Measurements from ENCODE around the gene PUS7. TPM values are rescaled to one million over a fixed set of nuclear protein-coding genes. Genes with fewer than 3 reads are reported as not detected.
A peak's percentile ranks its signal among the peaks of the same experiment; 100 is the strongest.
"Not testable (repeated sequence)": the region's sequence is repeated elsewhere in the genome, so short reads cannot be mapped to it uniquely, and the experiment has no call there.

The PUS7 gene
- 10 to 100 TPM; 15.0 to 24.1 (median 19.6) TPM for polyA plus RNA-seq (ENCODE audit: insufficient read length in 4 of 4)

GRCh38 chr7:105521717-105522463 lies at the start of gene PUS7:
Gene PUS7 (minus strand): TSS chr7:105522271. CDS start chr7:105508512, 13,759 bp downstream.
- DNase-seq (ENCODE audit: low read depth in 4 of 4, low spot score in 2 of 4) = peak; percentile 76 to 91 (median 79)

- DNase-seq (ENCODE audit: low read depth in 4 of 4, low spot score in 2 of 4) = no peak
These were observed 45.8 kb upstream of the PUS7 start for GRCh38 chr7:105567821-105568220.

GRCh38 chr7:105567024-105567423 lies 45.0 kb upstream of the PUS7 start:
- DNase-seq (ENCODE audit: low read depth in 4 of 4, low spot score in 2 of 4) = no peak

GRCh38 chr7:105565190-105565589 lies 43.1 kb upstream of the PUS7 start:
- DNase-seq (ENCODE audit: low read depth in 4 of 4, low spot score in 2 of 4) = no peak

GRCh38 chr7:105559926-105560325 lies 37.9 kb upstream of the PUS7 start:
- DNase-seq (ENCODE audit: low read depth in 4 of 4, low spot score in 2 of 4) = no peak

- no peak for DNase-seq (ENCODE audit: low read depth in 4 of 4, low spot score in 2 of 4)
These were observed 16.3 kb upstream of the PUS7 start for GRCh38 chr7:105538339-105538738.

GRCh38 chr7:105532709-105533460 lies 10.8 kb upstream of the PUS7 start:
- no peak for DNase-seq (ENCODE audit: low read depth in 4 of 4, low spot score in 2 of 4)

GRCh38 chr7:105531792-105532671 lies 10.0 kb upstream of the PUS7 start, which contains the start of gene RINT1:
Gene RINT1 (plus strand): TSS chr7:105532201. CDS start chr7:105532316, 115 bp downstream.
- peak; percentile 70 to 87 (median 77) for DNase-seq (ENCODE audit: low read depth in 4 of 4, low spot score in 2 of 4)

- no peak for DNase-seq (ENCODE audit: low read depth in 4 of 4, low spot score in 2 of 4)
These were observed 8.5 kb upstream of the PUS7 start for GRCh38 chr7:105530546-105530945.

GRCh38 chr7:105530126-105530525 lies 8.1 kb upstream of the PUS7 start:
- DNase-seq (ENCODE audit: low read depth in 4 of 4, low spot score in 2 of 4) = no peak

- not testable (repeated sequence) for DNase-seq (ENCODE audit: low read depth in 4 of 4, low spot score in 2 of 4)
These were observed 5.7 kb upstream of the PUS7 start for GRCh38 chr7:105527737-105528136.

- DNase-seq (ENCODE audit: low read depth in 4 of 4, low spot score in 2 of 4) = no peak
These were observed 2.8 kb upstream of the PUS7 start for GRCh38 chr7:105524840-105525239.

- not testable (repeated sequence) for DNase-seq (ENCODE audit: low read depth in 4 of 4, low spot score in 2 of 4)
These were observed 2.4 kb upstream of the PUS7 start for GRCh38 chr7:105524423-105524822.

- DNase-seq (ENCODE audit: low read depth in 4 of 4, low spot score in 2 of 4) = peak; percentile 48 to 65 (median 56)
These were observed 899 bp downstream of the PUS7 start for GRCh38 chr7:105521027-105521716.

GRCh38 chr7:105520620-105521019 lies 1.5 kb downstream of the PUS7 start:
- not testable (repeated sequence) for DNase-seq (ENCODE audit: low read depth in 4 of 4, low spot score in 2 of 4)

- no peak for DNase-seq (ENCODE audit: low read depth in 4 of 4, low spot score in 2 of 4)
These were observed 2.7 kb downstream of the PUS7 start for GRCh38 chr7:105519353-105519752.

- not testable (repeated sequence) for DNase-seq (ENCODE audit: low read depth in 4 of 4, low spot score in 2 of 4)
These were observed 6.5 kb downstream of the PUS7 start for GRCh38 chr7:105515610-105516009.

GRCh38 chr7:105512926-105513526 lies 9.0 kb downstream of the PUS7 start:
- DNase-seq (ENCODE audit: low read depth in 4 of 4, low spot score in 2 of 4) = no peak

GRCh38 chr7:105512415-105512814 lies 9.7 kb downstream of the PUS7 start:
- no peak for DNase-seq (ENCODE audit: low read depth in 4 of 4, low spot score in 2 of 4)

- DNase-seq (ENCODE audit: low read depth in 4 of 4, low spot score in 2 of 4) = no peak
These were observed 19.9 kb downstream of the PUS7 start for GRCh38 chr7:105502173-105502572.
